Activated T-helper 1 cell treated with Interleukin-2 at 50 U/mL for 16 hours (primary cell): ENCODE results near the gene TBC1D22A.

Source experiments
- DNase-seq: peaks from one replicate; pipeline ENCODE4 v3.0.0-alpha.2; 2020; ENCODE audit warnings: low read depth

TBC1D22A gene

GRCh38 chr22:46909237-46910030 is 147.0 kb downstream of the TBC1D22A start:
- DNase-seq, result no peak

- DNase-seq, result no peak
These were observed 148.2 kb downstream of the TBC1D22A start for GRCh38 chr22:46910624-46911023.

GRCh38 chr22:46911346-46911745 is 148.9 kb downstream of the TBC1D22A start:
- DNase-seq, result no peak

- no peak for DNase-seq
These were observed 150.9 kb downstream of the TBC1D22A start for GRCh38 chr22:46913351-46913750.

GRCh38 chr22:46914481-46914880 is 152.0 kb downstream of the TBC1D22A start:
- no peak for DNase-seq

- DNase-seq, result no peak
These were observed 152.8 kb downstream of the TBC1D22A start for GRCh38 chr22:46914916-46915894.

GRCh38 chr22:46915950-46916730 is 153.7 kb downstream of the TBC1D22A start:
- DNase-seq, result no peak

- DNase-seq, result no peak
These were observed 154.7 kb downstream of the TBC1D22A start for GRCh38 chr22:46916886-46917770.

- DNase-seq, result no peak
These were observed 155.3 kb downstream of the TBC1D22A start for GRCh38 chr22:46917771-46918101.

- DNase-seq, result no peak
These were observed 155.7 kb downstream of the TBC1D22A start for GRCh38 chr22:46918197-46918596.

- DNase-seq, result no peak
These were observed 159.6 kb downstream of the TBC1D22A start for GRCh38 chr22:46922037-46922436.

GRCh38 chr22:46923394-46923793 is 160.9 kb downstream of the TBC1D22A start:
- DNase-seq, result no peak

- DNase-seq, result no peak
These were observed 163.4 kb downstream of the TBC1D22A start for GRCh38 chr22:46925818-46926217.

- DNase-seq, result no peak
These were observed 166.7 kb downstream of the TBC1D22A start for GRCh38 chr22:46929046-46929709.

GRCh38 chr22:46929710-46930204 is 167.3 kb downstream of the TBC1D22A start:
- DNase-seq, result no peak

GRCh38 chr22:46931414-46931813 is 169.0 kb downstream of the TBC1D22A start:
- no peak for DNase-seq

- DNase-seq, result no peak
These were observed 169.4 kb downstream of the TBC1D22A start for GRCh38 chr22:46931881-46932280.

- DNase-seq, result no peak
These were observed 170.8 kb downstream of the TBC1D22A start for GRCh38 chr22:46933040-46933930.

- no peak for DNase-seq
These were observed 171.8 kb downstream of the TBC1D22A start for GRCh38 chr22:46934172-46934745.
